Measurements from ENCODE around the gene RAD1.

- TF ChIP-seq CTCF (IDR thresholded peaks at IDR 0.05 in 4 of 5, conservative IDR thresholded peaks at IDR 0.05 in 1 of 5) = no peak
- no peak for TF ChIP-seq POLR2A (IDR thresholded peaks at IDR 0.05)
These were observed 15.1 kb upstream of the RAD1 start for GRCh38 chr5:34930462-34930844.

Data from gastrocnemius medialis (tissue), 4 donors.